Measurements from ENCODE around the gene KCNH6. TPM values are rescaled to one million over a fixed set of nuclear protein-coding genes. Genes with fewer than 3 reads are reported as not detected.

Gene KCNH6
- total and polyA plus RNA-seq, 2 donors from 2014 or later, result 0.57 to 4.8 TPM

DNA sequence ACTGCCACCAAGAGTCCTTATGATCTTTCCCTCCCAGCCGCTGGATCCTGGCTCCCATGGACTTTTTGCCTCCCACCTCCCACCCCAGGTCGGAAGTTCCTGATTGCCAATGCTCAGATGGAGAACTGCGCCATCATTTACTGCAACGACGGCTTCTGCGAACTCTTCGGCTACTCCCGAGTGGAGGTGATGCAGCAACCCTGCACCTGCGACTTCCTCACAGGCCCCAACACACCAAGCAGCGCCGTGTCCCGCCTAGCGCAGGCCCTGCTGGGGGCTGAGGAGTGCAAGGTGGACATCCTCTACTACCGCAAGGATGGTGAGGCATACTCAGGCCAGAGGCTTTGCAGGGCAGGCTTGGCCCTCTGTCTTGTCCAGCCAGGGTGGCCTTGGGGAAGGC, 893 bp downstream of the KCNH6 start:
- TF ChIP-seq, protein P1, sequence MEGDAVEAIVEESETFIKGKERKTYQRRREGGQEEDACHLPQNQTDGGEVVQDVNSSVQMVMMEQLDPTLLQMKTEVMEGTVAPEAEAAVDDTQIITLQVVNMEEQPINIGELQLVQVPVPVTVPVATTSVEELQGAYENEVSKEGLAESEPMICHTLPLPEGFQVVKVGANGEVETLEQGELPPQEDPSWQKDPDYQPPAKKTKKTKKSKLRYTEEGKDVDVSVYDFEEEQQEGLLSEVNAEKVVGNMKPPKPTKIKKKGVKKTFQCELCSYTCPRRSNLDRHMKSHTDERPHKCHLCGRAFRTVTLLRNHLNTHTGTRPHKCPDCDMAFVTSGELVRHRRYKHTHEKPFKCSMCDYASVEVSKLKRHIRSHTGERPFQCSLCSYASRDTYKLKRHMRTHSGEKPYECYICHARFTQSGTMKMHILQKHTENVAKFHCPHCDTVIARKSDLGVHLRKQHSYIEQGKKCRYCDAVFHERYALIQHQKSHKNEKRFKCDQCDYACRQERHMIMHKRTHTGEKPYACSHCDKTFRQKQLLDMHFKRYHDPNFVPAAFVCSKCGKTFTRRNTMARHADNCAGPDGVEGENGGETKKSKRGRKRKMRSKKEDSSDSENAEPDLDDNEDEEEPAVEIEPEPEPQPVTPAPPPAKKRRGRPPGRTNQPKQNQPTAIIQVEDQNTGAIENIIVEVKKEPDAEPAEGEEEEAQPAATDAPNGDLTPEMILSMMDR (IDR thresholded peaks at IDR 0.05; ENCODE audit: borderline replicate concordance, extremely low read depth, insufficient read depth), result no peak
- no peak overlapping the region for H3K27ac ChIP-seq (ENCODE audit: low read depth in 2 of 2, low read length in 2 of 2)
- H3K27me3 ChIP-seq (ENCODE audit: control insufficient read depth, insufficient read depth, low read length), result no peaks in the 10 kb centered on the region
- H3K9me3 ChIP-seq (ENCODE audit: control insufficient read depth in 2 of 3, insufficient read depth in 1 of 3, low read length in 3 of 3), result no peaks in the 10 kb centered on the region
- H3K9ac ChIP-seq (ENCODE audit: low read length in 3 of 3), result no peak overlapping the region
- intact Hi-C loops (cut with DNase I), result no loop called here
- H3K4me3 ChIP-seq (ENCODE audit: low read length in 3 of 3), result peak overlapping the region in 2 of 3 donors; percentile 55 to 59
- no peaks in the 10 kb centered on the region for H3K36me3 ChIP-seq (ENCODE audit: control insufficient read depth in 2 of 3, insufficient read depth in 3 of 3, low read length in 3 of 3)
- H3K4me1 ChIP-seq (ENCODE audit: control insufficient read depth in 2 of 3, insufficient read depth in 2 of 3, low read depth in 1 of 3, low read length in 3 of 3), result peaks cover 0 to 16% (median 16%) of the 10 kb centered on the region in 3 donors
- DNase-seq (no peak), FAIRE-seq (no peak)

DNA sequence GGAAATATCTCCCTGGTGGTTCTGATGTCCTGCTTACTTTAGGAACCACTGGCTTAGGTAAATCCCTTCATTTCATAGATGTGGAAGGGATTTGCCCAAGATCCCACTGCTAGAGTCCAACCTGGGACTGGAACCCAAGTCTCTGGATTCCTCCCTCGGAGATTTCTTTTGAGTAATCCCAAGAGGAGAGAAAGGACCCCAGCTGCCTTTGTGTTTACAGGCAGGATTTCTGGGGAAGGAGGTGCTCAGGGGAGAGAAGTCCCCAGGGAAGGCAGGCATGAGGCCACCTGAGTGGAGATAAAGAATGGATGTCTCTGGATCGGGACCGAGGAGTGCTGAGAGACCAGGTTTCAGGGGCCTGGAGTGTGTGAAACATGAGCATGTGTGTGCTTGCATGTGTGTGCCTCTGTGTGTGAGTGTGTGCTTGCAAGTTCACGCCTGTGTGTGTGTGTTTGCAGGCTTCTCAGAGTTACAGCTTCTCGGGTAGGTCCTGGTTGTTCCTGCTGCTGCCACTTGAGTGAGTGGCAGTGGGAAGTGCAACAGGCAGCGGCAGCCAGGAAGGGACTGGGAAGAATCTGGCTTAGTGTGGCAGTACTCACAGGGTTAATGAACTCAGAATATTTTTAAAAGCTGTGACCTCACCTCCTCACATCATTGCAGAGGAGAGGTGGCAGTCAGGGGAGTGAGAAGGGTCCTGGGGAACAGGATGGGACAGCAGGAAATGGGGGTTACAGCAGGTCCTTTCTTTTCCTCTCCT, 2.2 kb downstream of the KCNH6 start:
- H3K9me3 ChIP-seq (ENCODE audit: control insufficient read depth in 2 of 3, insufficient read depth in 1 of 3, low read length in 3 of 3), result no peaks in the 10 kb centered on the region
- TF ChIP-seq, protein P1 (IDR thresholded peaks at IDR 0.05; ENCODE audit: borderline replicate concordance, extremely low read depth, insufficient read depth), result no peak
- no peak overlapping the region for H3K9ac ChIP-seq (ENCODE audit: low read length in 3 of 3)
- H3K36me3 ChIP-seq (ENCODE audit: control insufficient read depth in 2 of 3, insufficient read depth in 3 of 3, low read length in 3 of 3), result no peaks in the 10 kb centered on the region
- FAIRE-seq (no peak), DNase-seq (no peak)
- H3K4me1 ChIP-seq (ENCODE audit: control insufficient read depth in 2 of 3, insufficient read depth in 2 of 3, low read depth in 1 of 3, low read length in 3 of 3), result peaks cover 0 to 10% (median 9%) of the 10 kb centered on the region in 3 donors
- intact Hi-C loops (cut with DNase I), result no loop called here
- no peak overlapping the region for H3K27ac ChIP-seq (ENCODE audit: low read depth in 2 of 2, low read length in 2 of 2)
- peak overlapping the region in 1 of 3 donors; percentile 29 for H3K4me3 ChIP-seq (ENCODE audit: low read length in 3 of 3)
- no peaks in the 10 kb centered on the region for H3K27me3 ChIP-seq (ENCODE audit: control insufficient read depth, insufficient read depth, low read length)

DNA sequence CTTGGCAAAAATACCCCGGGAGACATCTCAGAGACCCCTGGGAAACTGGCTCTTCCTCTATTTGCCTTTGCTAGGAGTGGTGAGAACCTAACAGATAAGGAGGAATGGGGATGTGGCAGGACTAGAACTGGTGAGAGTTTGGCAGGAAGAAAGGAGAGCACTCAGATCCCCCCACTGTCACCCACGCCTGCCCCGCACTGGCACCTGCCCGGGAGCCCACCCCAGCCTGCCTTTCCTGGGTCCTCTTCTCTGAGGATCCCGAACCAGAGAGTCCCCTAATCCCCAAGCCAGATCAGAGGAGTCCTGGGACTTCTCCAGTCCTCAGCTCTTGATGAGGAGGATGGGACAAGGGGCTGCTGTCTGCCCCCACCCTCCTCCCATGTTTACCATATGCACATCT, 3.7 kb downstream of the KCNH6 start:
- Histone ChIP-seq H3K9ac (ENCODE audit: low read length in 3 of 3) (no peak overlapping the region), H3K4me1 (ENCODE audit: control insufficient read depth in 2 of 3, insufficient read depth in 2 of 3, low read depth in 1 of 3, low read length in 3 of 3) (peaks cover 0 to 2% (median 0%) of the 10 kb centered on the region in 3 donors), H3K36me3 (ENCODE audit: control insufficient read depth in 2 of 3, insufficient read depth in 3 of 3, low read length in 3 of 3) (no peaks in the 10 kb centered on the region), H3K27me3 (ENCODE audit: control insufficient read depth, insufficient read depth, low read length) (no peaks in the 10 kb centered on the region), H3K4me3 (ENCODE audit: low read length in 3 of 3) (no peak overlapping the region), H3K27ac (ENCODE audit: low read depth in 2 of 2, low read length in 2 of 2) (no peak overlapping the region), H3K9me3 (ENCODE audit: control insufficient read depth in 2 of 3, insufficient read depth in 1 of 3, low read length in 3 of 3) (no peaks in the 10 kb centered on the region)
- TF ChIP-seq, protein P1 (IDR thresholded peaks at IDR 0.05; ENCODE audit: borderline replicate concordance, extremely low read depth, insufficient read depth), result no peak
- no peak for FAIRE-seq
- no peak for DNase-seq
- intact Hi-C loops (cut with DNase I), result no loop called here
